Natural killer cell (primary cell): ENCODE results near the gene CLCA2. TPM values are rescaled to one million over a fixed set of nuclear protein-coding genes. Genes with fewer than 3 reads are reported as not detected.

ENCODE experiments used
- ATAC-seq, 3 donors: fragments of 150-1000 bp in 2 of 3; fragments of 200-7000 bp in 1 of 3; cut with Tn5 transposase; 1 replicate in 1 of 3; 2 replicates in 2 of 3; pipeline ENCODE4 v1.10.0; 2021; ENCODE audit warnings: mild to moderate bottlenecking in 2 of 3, moderate library complexity in 2 of 3
- DNase-seq, 2 donors: peaks; one replicate each; pipeline versions ENCODE4 v3.0.0 to v3.0.0-alpha.2; 2013 to 2021; ENCODE audit warnings: mixed read lengths in 1 of 2
- H3K27ac ChIP-seq: one replicate; pipeline ENCODE4 v1.5.1; 2013; ENCODE audit warnings: mild to moderate bottlenecking, low read length
- H3K27me3 ChIP-seq: one replicate; pipeline ENCODE4 v1.6.1; 2013; ENCODE audit warnings: low read length; ENCODE audit not compliant: control insufficient read depth, insufficient read depth
- H3K36me3 ChIP-seq: one replicate; pipeline ENCODE4 v1.6.1; 2013; ENCODE audit warnings: low read length; ENCODE audit not compliant: control insufficient read depth, insufficient read depth
- H3K4me1 ChIP-seq: one replicate; pipeline ENCODE4 v1.6.1; 2013; ENCODE audit warnings: low read length; ENCODE audit not compliant: control insufficient read depth, insufficient read depth
- H3K4me3 ChIP-seq: one replicate; pipeline ENCODE4 v1.5.1; 2013; ENCODE audit warnings: low read length
- H3K9me3 ChIP-seq: one replicate; pipeline ENCODE4 v1.6.1; 2013; ENCODE audit warnings: low read length; ENCODE audit not compliant: control insufficient read depth, insufficient read depth
- H3K27ac Mint-ChIP-seq, 2 donors: one replicate each; pipeline ENCODE4 v1.8.0; 2022; ENCODE audit warnings: mild to moderate bottlenecking in 2 of 2, mixed read lengths in 2 of 2, moderate library complexity in 1 of 2
- H3K27me3 Mint-ChIP-seq, 2 donors: one replicate each; pipeline ENCODE4 v1.8.0; 2022; ENCODE audit warnings: low read depth in 2 of 2, mixed read lengths in 2 of 2
- H3K36me3 Mint-ChIP-seq: one replicate; pipeline ENCODE4 v1.8.0; 2022; ENCODE audit warnings: mixed read lengths
- H3K4me1 Mint-ChIP-seq, 2 donors: one replicate each; pipeline ENCODE4 v1.8.0; 2022; ENCODE audit warnings: mixed read lengths in 2 of 2
- H3K4me3 Mint-ChIP-seq: one replicate; pipeline ENCODE4 v1.8.0; 2022; ENCODE audit warnings: mild to moderate bottlenecking, moderate library complexity, mixed read lengths
- H3K9me3 Mint-ChIP-seq, 2 donors: one replicate each; pipeline ENCODE4 v1.8.0; 2022; ENCODE audit warnings: mixed read lengths in 2 of 2
- WGBS: methylation state at CpG from one replicate; pipeline ENCODE4 v1.1.7; 2013; ENCODE audit warnings: missing lambda C conversion rate; ENCODE audit not compliant: insufficient coverage; 5-methylcytosine and 5-hydroxymethylcytosine counted together
- intact Hi-C: fragments of 100-400 bp; cut with micrococcal nuclease; formaldehyde crosslinking; loops from one replicate; pipeline ENCODE4 v1.14.2; 2022
- total RNA-seq, 4 donors: library from RNA; stranded (reverse); fragments of 120-200 nt in 1 of 4; gene quantifications; one replicate each; pipeline versions ENCODE4 v1.2.3 to v1.2.4, GENCODE V29; 2013 to 2022
- TF ChIP-seq, protein P1 (sequence below): fragments of 200-600 bp; IDR thresholded peaks from one replicate; pipeline ENCODE4 v1.8.0; 2022; ENCODE audit warnings: antibody characterized with exemption

Gene CLCA2
- total RNA-seq, 3 donors from 2014 or later (not counting 1 experiment from before 2014, with no cell fraction given) = not detected

DNA sequence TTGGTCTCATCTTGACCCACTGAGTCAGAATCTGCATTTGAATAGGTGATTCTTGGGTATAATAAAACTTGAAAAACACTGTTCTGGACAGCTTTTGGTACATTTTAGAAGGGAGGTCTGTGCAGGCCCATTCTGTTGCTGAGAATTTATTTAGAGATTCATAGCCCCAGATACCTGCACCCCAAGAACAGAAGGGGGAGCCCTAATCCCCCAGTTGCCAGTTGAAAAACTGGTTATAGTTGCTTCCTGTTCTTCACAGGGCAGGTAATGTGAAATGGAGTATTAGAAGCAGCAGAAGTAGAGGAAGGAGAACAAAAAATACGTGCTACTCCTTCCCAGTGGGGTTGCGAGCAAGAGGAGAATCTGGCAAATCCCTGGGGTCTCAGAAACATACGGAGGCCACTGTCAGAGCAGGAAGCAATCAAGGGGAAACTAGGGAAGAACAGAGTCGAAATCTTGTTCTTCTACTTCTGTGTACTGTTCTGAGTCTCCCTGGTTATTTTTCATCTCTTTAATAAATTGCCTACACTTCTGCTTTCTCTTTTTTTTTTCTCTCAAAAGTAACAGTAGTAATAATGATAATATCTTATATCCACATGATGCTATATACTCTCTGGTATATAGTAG is 4.6 kb upstream of the CLCA2 start:
- ATAC-seq = peak in 2 of 3 donors; percentile 50 to 63
- Histone ChIP-seq H3K36me3 (no peaks in the 10 kb centered on the region), H3K27me3 (peaks cover 2% of the 10 kb centered on the region), H3K4me1 (no peaks in the 10 kb centered on the region), H3K27ac (no peak overlapping the region), H3K9me3 (no peaks in the 10 kb centered on the region), H3K4me3 (no peak overlapping the region)
- H3K27ac Mint-ChIP-seq = peak overlapping the region in 1 of 2 donors; percentile 61
- peaks cover 8 to 31% of the 10 kb centered on the region in 2 donors for H3K27me3 Mint-ChIP-seq
- H3K4me1 Mint-ChIP-seq = peaks cover 6% of the 10 kb centered on the region in 2 donors
- H3K36me3 Mint-ChIP-seq = no peaks in the 10 kb centered on the region
- intact Hi-C loops = no loop called here
- TF ChIP-seq, protein P1, sequence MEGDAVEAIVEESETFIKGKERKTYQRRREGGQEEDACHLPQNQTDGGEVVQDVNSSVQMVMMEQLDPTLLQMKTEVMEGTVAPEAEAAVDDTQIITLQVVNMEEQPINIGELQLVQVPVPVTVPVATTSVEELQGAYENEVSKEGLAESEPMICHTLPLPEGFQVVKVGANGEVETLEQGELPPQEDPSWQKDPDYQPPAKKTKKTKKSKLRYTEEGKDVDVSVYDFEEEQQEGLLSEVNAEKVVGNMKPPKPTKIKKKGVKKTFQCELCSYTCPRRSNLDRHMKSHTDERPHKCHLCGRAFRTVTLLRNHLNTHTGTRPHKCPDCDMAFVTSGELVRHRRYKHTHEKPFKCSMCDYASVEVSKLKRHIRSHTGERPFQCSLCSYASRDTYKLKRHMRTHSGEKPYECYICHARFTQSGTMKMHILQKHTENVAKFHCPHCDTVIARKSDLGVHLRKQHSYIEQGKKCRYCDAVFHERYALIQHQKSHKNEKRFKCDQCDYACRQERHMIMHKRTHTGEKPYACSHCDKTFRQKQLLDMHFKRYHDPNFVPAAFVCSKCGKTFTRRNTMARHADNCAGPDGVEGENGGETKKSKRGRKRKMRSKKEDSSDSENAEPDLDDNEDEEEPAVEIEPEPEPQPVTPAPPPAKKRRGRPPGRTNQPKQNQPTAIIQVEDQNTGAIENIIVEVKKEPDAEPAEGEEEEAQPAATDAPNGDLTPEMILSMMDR = peak; percentile 34
- H3K9me3 Mint-ChIP-seq = no peaks in the 10 kb centered on the region
- 15% methylated on average over 4 of the region's 4 CpGs for WGBS
- peak in 1 of 2 donors; percentile 71 for DNase-seq
- peak overlapping the region; percentile 63 for H3K4me3 Mint-ChIP-seq

DNA sequence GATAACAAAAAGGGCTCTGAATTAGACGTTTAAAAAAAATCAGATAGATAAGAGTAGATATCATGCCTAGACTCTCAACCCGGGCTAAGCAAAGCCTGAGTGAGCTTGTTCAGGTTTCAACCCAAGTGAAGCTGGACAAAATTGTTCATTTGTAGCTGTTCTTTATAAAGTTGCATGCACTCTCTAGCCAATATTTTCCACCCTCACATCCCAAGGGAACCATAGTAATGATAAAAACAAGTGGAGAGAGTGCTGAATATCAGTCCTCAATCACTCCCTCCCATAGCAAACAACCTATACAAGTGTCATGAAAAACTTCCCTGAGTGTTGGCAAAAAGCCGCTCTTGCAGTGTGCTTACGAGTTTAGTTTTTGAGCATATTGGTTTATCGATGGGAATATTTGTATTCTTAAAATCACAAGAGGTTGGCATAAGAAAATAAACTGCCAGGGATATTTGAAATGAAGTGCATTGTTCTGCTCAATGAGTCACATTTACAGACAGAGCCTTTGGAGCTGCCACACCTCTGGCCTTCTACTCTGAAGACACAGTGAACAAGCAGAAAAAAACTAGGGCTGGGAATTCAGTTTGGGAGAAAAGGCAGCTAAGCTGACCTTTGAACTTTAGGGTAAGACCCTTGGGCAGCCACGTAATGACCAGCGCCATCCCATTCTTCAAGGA is 2.2 kb upstream of the CLCA2 start:
- Mint-ChIP-seq H3K27ac (no peak overlapping the region), H3K4me3 (no peak overlapping the region), H3K9me3 (no peaks in the 10 kb centered on the region), H3K27me3 (peaks cover 10 to 47% of the 10 kb centered on the region in 2 donors), H3K4me1 (peaks cover 6% of the 10 kb centered on the region in 2 donors), H3K36me3 (no peaks in the 10 kb centered on the region)
- Histone ChIP-seq H3K4me3 (no peak overlapping the region), H3K9me3 (no peaks in the 10 kb centered on the region), H3K27ac (no peak overlapping the region), H3K4me1 (no peaks in the 10 kb centered on the region), H3K27me3 (peaks cover 2% of the 10 kb centered on the region), H3K36me3 (no peaks in the 10 kb centered on the region)
- 87% methylated on average over 7 of the region's 7 CpGs for WGBS
- TF ChIP-seq, protein P1 = no peak
- no peak for DNase-seq
- intact Hi-C loops = no loop called here
- no peak for ATAC-seq

DNA sequence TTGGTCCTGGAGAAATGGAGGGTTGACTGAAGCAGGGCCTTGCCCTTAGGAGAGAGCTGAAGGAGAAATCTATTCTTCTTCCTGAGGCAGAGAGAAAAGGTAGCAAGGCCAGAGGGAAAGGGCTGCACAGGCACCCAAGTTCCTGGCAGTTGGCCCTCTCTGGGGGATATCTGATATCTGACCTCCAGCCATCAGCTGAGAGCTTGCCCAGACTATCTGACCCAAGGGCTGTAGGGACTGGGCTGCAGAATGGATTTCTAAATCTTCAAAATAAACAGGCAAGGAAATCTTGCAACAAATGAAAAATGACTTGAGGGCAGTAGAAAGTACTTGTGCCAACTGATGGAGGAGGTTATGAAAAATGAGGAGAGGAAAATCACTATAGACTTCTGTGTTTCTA is 498 bp upstream of the CLCA2 start:
- Histone ChIP-seq H3K27me3 (peaks cover 2% of the 10 kb centered on the region), H3K27ac (no peak overlapping the region), H3K36me3 (no peaks in the 10 kb centered on the region), H3K4me3 (no peak overlapping the region), H3K9me3 (no peaks in the 10 kb centered on the region), H3K4me1 (no peaks in the 10 kb centered on the region)
- peaks cover 12 to 47% of the 10 kb centered on the region in 2 donors for H3K27me3 Mint-ChIP-seq
- no peak overlapping the region for H3K4me3 Mint-ChIP-seq
- DNase-seq (no peak), ATAC-seq (no peak)
- intact Hi-C loops = no loop called here
- peaks cover 6% of the 10 kb centered on the region in 2 donors for H3K4me1 Mint-ChIP-seq
- no peak overlapping the region for H3K27ac Mint-ChIP-seq
- no peaks in the 10 kb centered on the region for H3K36me3 Mint-ChIP-seq
- no peaks in the 10 kb centered on the region for H3K9me3 Mint-ChIP-seq
- TF ChIP-seq, protein P1 = no peak
